Transverse colon (tissue), 4 donors: ENCODE results near the gene AQP12B. TPM values are rescaled to one million over a fixed set of nuclear protein-coding genes. Genes with fewer than 3 reads are reported as not detected.

Experiments used
- DNase-seq: peaks from one replicate; pipeline ENCODE4 v3.0.0-alpha.2; 2019
- H3K27ac ChIP-seq, 4 donors: fragments of 200-600 bp; sonication (generic); 2 replicates each; pipeline ENCODE4 v1.5.1; 2016 to 2018; ENCODE audit warnings: inconsistent platforms in 4 of 4
- H3K27me3 ChIP-seq: fragments of 200-600 bp; sonication (generic); 2 replicates; pipeline ENCODE4 v1.5.1; 2017; ENCODE audit warnings: inconsistent platforms
- H3K36me3 ChIP-seq, 4 donors: fragments of 200-600 bp; sonication (generic); 2 replicates each; pipeline ENCODE4 v1.5.1; 2017 to 2019; ENCODE audit warnings: inconsistent platforms in 4 of 4
- H3K4me1 ChIP-seq, 4 donors: fragments of 200-600 bp; sonication (generic); 2 replicates each; pipeline ENCODE4 v1.5.1; 2017 to 2020; ENCODE audit warnings: inconsistent platforms in 4 of 4
- H3K4me3 ChIP-seq, 4 donors: fragments of 200-600 bp; sonication (generic); 1 replicate in 1 of 4; 2 replicates in 3 of 4; pipeline versions ENCODE4 v1.5.1 to v1.6.1; 2017 to 2019; ENCODE audit warnings: inconsistent platforms in 4 of 4
- H3K9me3 ChIP-seq, 2 donors: fragments of 200-600 bp; sonication (generic); 2 replicates each; pipeline ENCODE4 v1.5.1; 2017 to 2019; ENCODE audit warnings: inconsistent platforms in 2 of 2
- CTCF ChIP-seq, 5 experiments: fragments of 200-600 bp in 3 of 5; fragments of 450-650 bp in 2 of 5; sonication (generic) in 3 of 5; IDR thresholded peaks; 1 replicate in 2 of 5; 2 replicates in 3 of 5; pipeline ENCODE4 v1.5.1; 2016 to 2017; ENCODE audit warnings: antibody characterized with exemption in 5 of 5, inconsistent platforms in 3 of 5, mild to moderate bottlenecking in 2 of 5, moderate library complexity in 1 of 5
- EP300 ChIP-seq: sonication (generic); formaldehyde crosslinking; IDR thresholded peaks from one replicate; pipeline ENCODE4 v1.6.1; 2017; ENCODE audit warnings: antibody characterized with exemption, low read depth
- POLR2A ChIP-seq: fragments of 450-650 bp; IDR thresholded peaks from one replicate; pipeline ENCODE4 v1.6.1; 2016; ENCODE audit warnings: antibody characterized with exemption, mild to moderate bottlenecking, moderate library complexity
- POLR2AphosphoS5 ChIP-seq, 3 donors: sonication (generic); formaldehyde crosslinking; IDR thresholded peaks; one replicate each; pipeline ENCODE4 v1.6.1; 2016; ENCODE audit warnings: antibody characterized with exemption in 3 of 3
- WGBS, 2 donors: methylation state at CpG; one replicate each; pipeline ENCODE4 v1.1.5; 2018; ENCODE audit warnings: low coverage in 1 of 2; 5-methylcytosine and 5-hydroxymethylcytosine counted together
- in situ Hi-C, 4 donors: fragments of 200-750 bp; cut with MboI; loops; one replicate each; pipeline versions ENCODE4 v1.15.0 to v1.15.1; 2017; ENCODE audit warnings: low sequenced_read_pairs in 3 of 4, low pct_ligation_motif_present in 1 of 4, low pct_unique_long_range_greater_than_20kb in 1 of 4
- intact Hi-C: fragments of 100-400 bp; cut with DNase I; formaldehyde crosslinking; loops from one replicate; pipeline ENCODE4 v1.15.1; 2023; ENCODE audit warnings: low total_unique reads
- total RNA-seq, 4 donors: library from RNA; depleted of rRNA; stranded (reverse); fragments of >200 nt; gene quantifications; one replicate each; pipeline ENCODE4 v1.1.0, GENCODE V29; 2016

Gene AQP12B
- total RNA-seq, 4 donors from 2014 or later = 0.55 to 1.5 TPM; not detected in 2

DNA sequence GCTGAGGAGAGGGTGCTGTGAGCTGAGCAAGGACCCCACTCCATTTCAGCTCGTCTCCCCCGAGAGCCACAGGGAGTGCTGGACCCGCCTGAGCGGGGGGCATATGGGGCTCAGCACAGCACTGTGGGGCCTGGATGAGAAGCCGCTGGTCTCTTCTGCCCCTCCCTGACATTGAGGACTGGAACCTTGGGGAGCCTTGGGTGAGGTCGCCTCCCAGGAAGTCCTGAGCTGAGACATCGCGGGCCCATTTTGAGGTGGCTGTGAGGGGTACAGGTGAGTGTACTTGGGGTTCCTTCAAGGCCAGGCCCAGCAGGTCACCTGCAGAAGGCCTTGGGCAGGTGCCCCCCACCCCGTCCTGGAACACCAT lies 5.9 kb upstream of the AQP12B start:
- in situ Hi-C loops = no loop called here
- Histone ChIP-seq H3K4me1 (peaks cover 0 to 26% (median 9%) of the 10 kb centered on the region in 4 donors), H3K9me3 (no peaks in the 10 kb centered on the region), H3K27ac (no peak overlapping the region), H3K36me3 (no peaks in the 10 kb centered on the region), H3K4me3 (no peak overlapping the region), H3K27me3 (no peaks in the 10 kb centered on the region)
- no peak for DNase-seq
- no peak for TF ChIP-seq EP300
- TF ChIP-seq POLR2A = no peak
- TF ChIP-seq CTCF (IDR thresholded peaks at IDR 0.05) = no peak
- no peak for TF ChIP-seq POLR2AphosphoS5 (IDR thresholded peaks at IDR 0.05)
- 91% methylated on average over 9 of the region's 9 CpGs; no CpG with 5 or more reads in 1 of the 2 donors for WGBS, 2 donors
- intact Hi-C loops = no loop called here

- Histone ChIP-seq H3K27me3 (no peaks in the 10 kb centered on the region), H3K27ac (no peak overlapping the region), H3K4me3 (no peak overlapping the region), H3K9me3 (no peaks in the 10 kb centered on the region), H3K36me3 (no peaks in the 10 kb centered on the region), H3K4me1 (peaks cover 0 to 26% (median 9%) of the 10 kb centered on the region in 4 donors)
- no peak for TF ChIP-seq EP300
- no peak for TF ChIP-seq POLR2AphosphoS5 (IDR thresholded peaks at IDR 0.05)
- no peak for TF ChIP-seq CTCF (IDR thresholded peaks at IDR 0.05)
- no peak for TF ChIP-seq POLR2A
- 78% methylated on average over 11 of the region's 14 CpGs; no CpG with 5 or more reads in 1 of the 2 donors for WGBS, 2 donors
- intact Hi-C loops = no loop called here
- DNase-seq = no peak
- in situ Hi-C loops = no loop called here
These were observed 5.3 kb upstream of the AQP12B start for GRCh38 chr2:240687741-240688552.

DNA sequence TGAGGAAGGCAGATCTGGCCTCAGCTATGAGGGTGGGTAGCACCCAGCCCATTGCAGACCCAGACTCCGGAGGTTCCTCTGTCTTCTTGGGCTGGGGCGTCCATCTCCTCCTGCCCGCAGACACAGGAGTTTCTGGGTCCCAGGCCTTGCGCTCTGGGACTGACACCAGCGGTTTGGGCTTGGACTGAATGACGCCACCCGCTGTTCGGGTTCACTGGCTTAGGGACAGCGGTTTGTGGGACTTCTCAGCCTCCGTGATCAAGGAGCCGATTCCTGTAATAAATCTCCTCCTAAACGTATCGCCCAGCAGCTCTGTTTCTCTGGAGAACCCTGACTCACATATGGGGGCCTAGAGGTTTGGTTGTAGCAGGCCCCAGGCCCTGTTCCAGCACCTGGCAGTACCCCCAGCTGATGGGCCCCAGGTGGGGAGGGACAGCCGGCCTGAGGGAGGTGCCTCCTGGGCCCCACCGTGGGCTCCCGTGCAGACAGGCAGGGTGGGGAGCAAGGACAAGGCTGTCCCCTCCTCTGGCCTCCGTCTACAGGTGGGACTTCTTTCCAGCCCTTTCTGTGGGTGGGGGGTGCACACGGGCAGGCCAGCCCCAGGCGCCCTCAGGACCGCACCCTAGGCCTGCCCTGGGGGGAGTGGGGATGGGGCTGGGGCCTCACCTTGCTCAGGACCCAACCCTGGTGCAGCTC lies 4.5 kb upstream of the AQP12B start:
- Histone ChIP-seq H3K27ac (no peak overlapping the region), H3K27me3 (no peaks in the 10 kb centered on the region), H3K4me3 (no peak overlapping the region), H3K4me1 (peaks cover 0 to 26% (median 9%) of the 10 kb centered on the region in 4 donors), H3K36me3 (no peaks in the 10 kb centered on the region), H3K9me3 (no peaks in the 10 kb centered on the region)
- intact Hi-C loops (no loop called here), in situ Hi-C loops (no loop called here)
- DNase-seq = no peak
- TF ChIP-seq POLR2AphosphoS5 (IDR thresholded peaks at IDR 0.05) (no peak), CTCF (IDR thresholded peaks at IDR 0.05) (no peak), EP300 (no peak), POLR2A (no peak)
- 84 to 100% methylated on average over 1 to 20 of the region's 20 CpGs for WGBS, 2 donors

GRCh38 chr2:240686460-240686859 lies 3.8 kb upstream of the AQP12B start:
- Histone ChIP-seq H3K27ac (peak overlapping the region in 3 of 4 donors; percentile 23 to 50 (median 36)), H3K36me3 (no peaks in the 10 kb centered on the region), H3K27me3 (no peaks in the 10 kb centered on the region), H3K4me3 (no peak overlapping the region), H3K9me3 (no peaks in the 10 kb centered on the region), H3K4me1 (peaks cover 0 to 26% (median 9%) of the 10 kb centered on the region in 4 donors)
- no peak for DNase-seq
- TF ChIP-seq POLR2AphosphoS5 (IDR thresholded peaks at IDR 0.05) = no peak
- TF ChIP-seq EP300 = no peak
- no peak for TF ChIP-seq CTCF (IDR thresholded peaks at IDR 0.05)
- peak; percentile 2 for TF ChIP-seq POLR2A
- WGBS, 2 donors = 48 to 80% methylated on average over 1 to 6 of the region's 6 CpGs
- intact Hi-C loops (no loop called here), in situ Hi-C loops (no loop called here)
